Endothelial cell (in vitro differentiated cells): ENCODE measurements around the gene CTDSP1. TPM values are rescaled to one million over a fixed set of nuclear protein-coding genes. Genes with fewer than 3 reads are reported as not detected.

Experiments
- DNase-seq: peaks from one replicate; pipeline ENCODE4 v3.0.0; 2021; ENCODE audit warnings: low spot score
- H3K27ac Mint-ChIP-seq: one replicate; pipeline ENCODE4 v1.8.0; 2021; ENCODE audit warnings: mixed read lengths, inconsistent platforms; ENCODE audit not compliant: unreplicated experiment
- H3K27me3 Mint-ChIP-seq: one replicate; pipeline ENCODE4 v1.8.0; 2021; ENCODE audit warnings: mild to moderate bottlenecking, moderate library complexity, mixed read lengths, inconsistent platforms; ENCODE audit not compliant: unreplicated experiment
- H3K36me3 Mint-ChIP-seq: one replicate; pipeline ENCODE4 v1.8.0; 2021; ENCODE audit warnings: mild to moderate bottlenecking, low read depth, mixed read lengths, inconsistent platforms; ENCODE audit not compliant: unreplicated experiment
- H3K4me1 Mint-ChIP-seq: one replicate; pipeline ENCODE4 v1.8.0; 2021; ENCODE audit warnings: mild to moderate bottlenecking, mixed read lengths, inconsistent platforms; ENCODE audit not compliant: unreplicated experiment
- H3K4me3 Mint-ChIP-seq: one replicate; pipeline ENCODE4 v1.8.0; 2021; ENCODE audit warnings: mild to moderate bottlenecking, mixed read lengths, inconsistent platforms; ENCODE audit not compliant: unreplicated experiment
- H3K9me3 Mint-ChIP-seq: one replicate; pipeline ENCODE4 v1.8.0; 2021; ENCODE audit warnings: mixed read lengths, inconsistent platforms; ENCODE audit not compliant: unreplicated experiment
- CTCF ChIP-seq: fragments of 200-600 bp; sonication (generic); IDR thresholded peaks from one replicate; pipeline ENCODE4 v1.5.0; 2021; ENCODE audit warnings: antibody characterized with exemption; ENCODE audit not compliant: unreplicated experiment
- total RNA-seq: library from RNA; stranded (reverse); fragmentation: NEBNext Ultra II Directional; extraction: Animal tissue kit (Norgen Biotek cat#: 25700); gene quantifications from one replicate; pipeline ENCODE4 v1.2.1, GENCODE V29; 2021; ENCODE audit not compliant: unreplicated experiment

CTDSP1 gene
- total RNA-seq, 1 donor from 2014 or later = 106 TPM

- Mint-ChIP-seq H3K27me3 (peaks cover 17% of the 10 kb centered on the region), H3K4me1 (no peaks in the 10 kb centered on the region), H3K4me3 (no peak overlapping the region), H3K27ac (no peak overlapping the region), H3K9me3 (no peaks in the 10 kb centered on the region), H3K36me3 (no peaks in the 10 kb centered on the region)
- DNase-seq = no peak
- no peak for TF ChIP-seq CTCF
These were observed 31.1 kb downstream of the CTDSP1 start for GRCh38 chr2:218430721-218431120.

- peaks cover 15% of the 10 kb centered on the region for H3K27me3 Mint-ChIP-seq
- H3K36me3 Mint-ChIP-seq = no peaks in the 10 kb centered on the region
- no peak overlapping the region for H3K4me3 Mint-ChIP-seq
- no peak overlapping the region for H3K27ac Mint-ChIP-seq
- DNase-seq = no peak
- no peaks in the 10 kb centered on the region for H3K9me3 Mint-ChIP-seq
- no peak for TF ChIP-seq CTCF
- no peaks in the 10 kb centered on the region for H3K4me1 Mint-ChIP-seq
These were observed 32.2 kb downstream of the CTDSP1 start for GRCh38 chr2:218431878-218432277.

GRCh38 chr2:218432676-218433365 lies 33.2 kb downstream of the CTDSP1 start:
- no peaks in the 10 kb centered on the region for H3K36me3 Mint-ChIP-seq
- H3K4me3 Mint-ChIP-seq = no peak overlapping the region
- H3K27me3 Mint-ChIP-seq = peaks cover 12% of the 10 kb centered on the region
- H3K4me1 Mint-ChIP-seq = no peaks in the 10 kb centered on the region
- no peak overlapping the region for H3K27ac Mint-ChIP-seq
- no peaks in the 10 kb centered on the region for H3K9me3 Mint-ChIP-seq
- TF ChIP-seq CTCF = no peak
- no peak for DNase-seq

GRCh38 chr2:218434456-218434855 lies 34.8 kb downstream of the CTDSP1 start:
- DNase-seq = no peak
- no peaks in the 10 kb centered on the region for H3K4me1 Mint-ChIP-seq
- H3K27ac Mint-ChIP-seq = no peak overlapping the region
- H3K9me3 Mint-ChIP-seq = no peaks in the 10 kb centered on the region
- TF ChIP-seq CTCF = no peak
- H3K27me3 Mint-ChIP-seq = peaks cover 10% of the 10 kb centered on the region
- H3K36me3 Mint-ChIP-seq = no peaks in the 10 kb centered on the region
- H3K4me3 Mint-ChIP-seq = no peak overlapping the region

GRCh38 chr2:218435003-218435982 lies 35.6 kb downstream of the CTDSP1 start:
- no peak for TF ChIP-seq CTCF
- Mint-ChIP-seq H3K9me3 (no peaks in the 10 kb centered on the region), H3K36me3 (no peaks in the 10 kb centered on the region), H3K27ac (no peak overlapping the region), H3K27me3 (peaks cover 10% of the 10 kb centered on the region), H3K4me3 (no peak overlapping the region), H3K4me1 (no peaks in the 10 kb centered on the region)
- DNase-seq = no peak
